RKO (cell line): ENCODE results near the gene ANO2.

Experiments
- DNase-seq: peaks from one replicate; pipeline ENCODE4 v3.0.0-alpha.2; 2016; ENCODE audit warnings: low spot score

Gene ANO2

DNA sequence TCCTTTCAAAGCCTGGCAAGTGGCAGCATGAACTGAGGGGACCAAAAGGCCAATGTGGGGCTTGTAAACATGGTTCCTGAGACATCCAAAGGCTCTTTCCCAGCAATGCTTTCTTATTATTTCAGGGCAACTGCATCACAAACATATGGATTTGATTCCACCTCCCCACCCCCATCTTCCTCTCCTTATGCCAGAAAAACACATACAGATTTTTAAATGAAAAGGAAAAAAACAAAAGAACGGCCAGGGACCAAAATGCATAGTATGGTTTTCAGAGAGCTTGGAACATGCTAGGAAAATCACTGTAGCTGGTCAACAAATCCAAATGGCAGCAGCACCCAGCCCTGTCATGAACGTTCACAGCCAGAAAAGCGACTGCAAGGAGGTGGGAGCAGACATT is 167.6 kb downstream of the ANO2 start:
- no peak for DNase-seq

DNA sequence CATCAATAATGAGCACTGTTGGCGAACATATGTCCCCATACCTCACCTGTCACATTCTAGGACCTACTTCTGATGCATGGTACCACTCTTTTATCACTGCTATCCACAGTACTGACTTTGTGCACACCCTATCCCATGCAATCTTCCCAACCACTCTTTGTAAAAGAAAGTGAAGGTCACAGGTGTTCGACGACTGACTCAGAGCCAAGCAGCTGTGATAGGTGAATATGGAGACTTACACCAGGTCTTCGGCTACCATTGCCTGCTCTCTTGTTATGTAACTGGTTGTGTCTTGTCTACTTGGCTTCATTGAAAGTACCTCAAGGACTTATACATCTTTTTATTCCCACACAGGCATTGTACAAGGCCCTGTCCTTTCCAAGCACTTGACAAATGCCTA is 169.0 kb downstream of the ANO2 start:
- DNase-seq = no peak

DNA sequence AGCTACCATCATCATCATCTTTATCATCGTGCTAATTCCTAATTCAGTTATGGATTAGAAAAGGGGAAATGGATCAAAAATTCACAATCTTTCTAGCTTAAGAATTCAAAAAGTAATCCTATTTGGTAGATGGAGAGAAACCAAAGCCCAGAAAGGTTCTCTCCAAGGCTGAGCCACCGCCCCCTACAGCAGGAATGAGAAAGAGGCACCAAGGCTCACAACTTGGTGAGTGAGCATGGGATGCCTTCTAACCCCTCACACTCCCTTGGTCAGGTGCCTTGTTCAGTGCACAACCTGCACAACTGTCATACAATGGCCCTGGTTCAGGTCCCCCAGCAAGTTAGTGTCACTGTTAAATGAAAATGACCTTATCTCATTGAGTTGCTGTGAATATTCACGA is 171.5 kb downstream of the ANO2 start:
- no peak for DNase-seq

DNA sequence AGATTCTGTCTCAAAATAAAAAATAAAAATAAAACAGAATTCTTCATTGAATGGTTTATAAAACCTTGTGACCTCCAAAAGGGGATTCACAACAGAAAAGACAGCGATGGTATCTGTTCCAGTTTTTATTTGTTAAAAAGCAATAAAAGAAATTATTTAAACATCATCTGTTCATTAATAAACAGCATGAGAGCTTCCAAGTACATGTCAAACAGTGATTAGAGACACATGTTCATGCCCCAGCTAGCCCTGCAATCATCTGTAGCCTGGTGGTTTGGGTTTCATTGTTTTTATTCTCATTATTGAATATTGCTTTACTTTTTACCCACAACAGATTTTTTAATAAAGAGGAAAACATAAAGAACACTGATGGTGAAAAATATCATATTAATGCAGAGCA is 173.3 kb downstream of the ANO2 start:
- no peak for DNase-seq

DNA sequence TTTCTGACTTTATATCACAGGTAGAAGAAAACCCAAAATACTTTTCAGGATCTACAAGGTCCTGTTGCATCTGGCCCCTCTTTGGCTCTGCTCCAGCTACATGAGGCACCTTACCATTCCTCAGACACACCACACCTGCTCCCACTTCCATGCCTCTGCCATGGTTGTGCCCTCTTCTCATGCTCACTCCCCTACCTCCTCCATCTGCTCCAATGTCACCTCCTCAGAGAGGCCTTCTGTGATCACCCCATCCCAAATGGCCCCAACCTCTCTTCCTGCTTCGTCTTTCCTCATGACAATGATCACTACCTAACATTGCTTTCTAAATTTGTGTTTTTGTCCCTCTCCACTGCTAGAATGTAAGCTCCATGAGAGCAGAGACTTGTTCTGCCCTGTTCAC is 174.3 kb downstream of the ANO2 start:
- DNase-seq = no peak

DNA sequence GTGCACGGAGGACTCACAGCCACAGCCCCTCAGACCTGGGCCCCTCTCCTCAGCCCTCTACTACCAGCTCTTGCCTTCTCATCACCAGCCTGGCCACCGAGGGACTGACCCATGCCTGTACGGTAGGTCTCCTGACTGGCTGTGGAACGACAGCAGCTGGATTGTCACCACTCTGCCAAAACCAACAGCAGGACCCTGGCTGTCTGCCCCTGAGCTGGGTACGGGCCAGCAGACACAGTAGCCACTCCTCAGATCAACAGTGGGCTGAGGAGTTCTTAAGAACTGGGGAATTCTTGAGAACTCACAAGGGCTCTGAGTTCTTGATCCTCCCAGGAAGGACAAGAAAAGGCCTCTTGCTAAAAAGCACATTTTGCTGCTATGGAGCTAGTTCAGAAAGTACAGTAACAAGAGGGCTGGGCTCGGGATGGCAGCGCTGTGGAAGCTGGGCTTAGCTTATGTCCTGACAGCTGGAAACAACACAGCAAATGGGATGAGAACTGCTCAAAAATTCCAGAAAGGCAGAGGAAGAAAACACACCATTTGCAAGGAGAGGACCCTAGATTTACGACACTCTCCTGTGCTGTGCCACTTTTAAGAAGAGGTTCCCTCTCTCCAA is 176.4 kb downstream of the ANO2 start:
- DNase-seq = no peak

DNA sequence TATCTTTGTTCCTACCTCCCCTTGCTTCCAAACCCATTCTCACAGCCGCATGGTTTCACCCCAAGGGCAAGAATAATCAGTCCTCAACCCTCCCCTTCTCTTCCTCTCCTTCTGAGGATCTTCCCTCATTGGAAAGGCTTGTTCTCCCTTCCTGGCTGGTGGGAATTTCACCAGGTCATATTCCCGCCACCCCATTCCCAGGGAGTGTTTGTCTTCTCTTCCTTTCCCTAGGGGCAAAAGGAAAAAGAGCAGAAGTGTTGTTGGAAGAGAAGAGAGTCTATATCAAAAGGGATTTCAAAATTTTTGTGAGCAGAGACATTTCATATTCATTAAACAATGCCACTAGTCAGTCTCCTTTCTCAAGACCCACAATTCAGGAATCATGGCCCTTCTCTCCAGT is 176.9 kb downstream of the ANO2 start:
- no peak for DNase-seq

DNA sequence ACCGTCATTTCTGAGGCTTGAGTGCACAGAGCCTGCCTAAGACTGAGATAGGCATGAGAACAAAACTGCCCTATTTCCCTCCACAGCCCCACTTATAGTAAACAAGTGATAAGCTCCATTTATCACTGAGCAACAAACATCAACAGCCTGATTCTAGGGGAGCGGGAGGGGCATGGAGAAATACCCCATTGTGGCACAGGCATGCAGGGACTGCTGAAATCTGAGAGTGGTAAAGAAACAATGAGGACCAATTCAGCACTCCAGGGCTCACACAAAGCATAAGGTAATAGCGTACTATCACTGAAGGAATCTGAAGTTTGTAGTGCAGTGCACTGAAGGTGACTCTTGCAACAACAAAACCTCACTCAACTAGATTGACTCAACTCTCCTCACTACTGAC is 186.7 kb downstream of the ANO2 start:
- DNase-seq = no peak

DNA sequence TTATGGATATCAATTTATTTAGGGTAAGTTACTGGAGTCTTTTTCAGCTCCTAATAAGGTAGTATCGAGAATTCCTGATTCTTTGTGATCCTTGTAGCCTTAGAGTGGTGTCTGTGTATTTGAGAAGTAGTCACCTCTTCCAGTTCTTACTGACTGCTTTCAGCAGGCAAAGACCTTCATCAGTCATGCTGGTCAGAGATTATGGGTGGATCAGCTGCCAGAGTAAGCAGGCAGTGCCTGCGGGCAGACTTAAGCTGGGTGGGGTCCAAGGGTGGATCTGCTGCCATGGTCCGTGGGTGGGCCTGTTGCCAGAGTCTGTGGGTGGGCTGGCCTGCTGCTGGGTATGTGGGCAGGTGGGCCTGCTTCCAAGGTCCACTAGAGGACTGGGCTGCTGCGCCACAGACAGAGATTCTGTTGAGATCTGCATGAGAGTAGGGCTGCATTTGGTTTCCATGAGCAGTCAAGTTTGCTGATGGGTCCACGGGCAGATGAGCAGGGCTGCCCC is 188.7 kb downstream of the ANO2 start:
- no peak for DNase-seq

DNA sequence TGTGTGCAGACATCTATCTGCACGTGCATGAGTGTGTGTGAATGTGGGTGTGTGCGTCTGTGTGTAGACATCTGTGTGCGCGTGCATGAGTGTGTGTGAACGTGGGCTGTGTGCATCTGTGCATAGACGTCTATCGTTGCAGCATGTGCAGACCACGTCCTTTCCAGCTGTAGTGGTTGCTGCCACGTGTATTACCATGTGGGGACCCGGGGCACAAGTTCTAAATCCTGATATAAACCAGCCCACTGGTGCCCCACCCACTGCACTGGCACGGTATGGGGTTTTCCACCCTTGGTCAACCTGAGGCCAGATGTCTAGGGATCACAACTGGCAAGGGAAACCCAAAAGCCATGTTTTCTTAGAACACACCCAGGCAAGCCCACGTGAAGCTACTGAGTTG is 197.0 kb downstream of the ANO2 start:
- DNase-seq = no peak

DNA sequence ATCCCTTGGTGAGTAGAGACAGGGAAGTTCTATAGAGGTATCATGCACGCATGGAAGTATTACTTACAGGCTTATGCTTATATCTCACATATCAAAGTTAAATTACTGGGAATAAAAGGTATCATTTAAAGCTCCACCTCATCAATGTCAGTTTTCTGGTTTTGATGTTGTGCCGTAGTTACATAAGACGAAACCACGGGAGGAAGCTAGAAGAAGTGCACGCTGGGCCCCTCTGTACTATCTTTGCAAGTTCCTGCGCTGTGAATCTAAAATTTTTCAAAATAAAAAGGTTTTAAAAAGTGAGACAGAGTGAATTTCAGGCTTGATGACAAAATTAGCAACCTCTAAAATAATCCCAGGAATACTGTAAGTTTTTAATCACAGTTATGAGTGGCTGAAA is 198.1 kb downstream of the ANO2 start:
- DNase-seq = no peak

GRCh38 chr12:5746036-5746908 is 198.8 kb downstream of the ANO2 start:
- no peak for DNase-seq

GRCh38 chr12:5745251-5745888 is 199.7 kb downstream of the ANO2 start:
- peak; percentile 59 for DNase-seq

DNA sequence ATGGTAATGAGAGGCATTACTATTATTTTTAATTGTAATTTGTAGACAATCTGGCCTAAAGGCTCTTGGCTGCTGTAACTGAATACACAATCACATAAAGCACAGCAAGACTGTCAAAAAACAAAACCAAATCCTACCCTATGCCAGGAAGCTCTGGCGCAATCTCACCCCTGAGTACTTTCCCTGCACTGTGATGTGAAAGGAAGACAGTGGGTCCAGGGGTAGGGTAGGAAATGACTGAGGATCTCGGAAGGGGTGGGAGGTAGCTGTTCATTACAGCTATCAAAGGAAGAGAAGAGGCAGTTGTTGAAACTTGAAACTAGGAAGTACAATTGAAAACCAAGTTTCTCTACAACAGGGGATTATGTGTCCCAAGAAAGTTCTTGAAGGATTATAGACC is 202.8 kb downstream of the ANO2 start:
- no peak for DNase-seq

DNA sequence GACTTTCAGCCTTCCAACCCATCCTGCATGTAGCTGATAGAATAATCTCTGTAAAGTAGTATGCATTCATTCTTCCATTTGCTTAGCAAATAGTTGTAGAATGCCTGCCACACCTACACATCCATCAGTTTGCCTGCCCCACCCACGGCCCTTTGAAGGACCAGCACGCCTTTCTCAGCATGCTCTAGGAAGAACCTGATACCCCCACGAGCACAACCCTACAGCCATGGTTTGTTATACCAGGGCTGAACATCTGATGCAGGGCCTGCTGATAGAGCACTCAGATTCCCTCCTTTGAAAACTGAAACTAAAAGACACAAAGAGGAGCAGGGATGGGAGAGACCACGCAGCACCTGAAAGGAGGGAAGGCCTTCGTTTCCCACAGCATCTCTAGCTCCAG is 205.1 kb downstream of the ANO2 start:
- no peak for DNase-seq

DNA sequence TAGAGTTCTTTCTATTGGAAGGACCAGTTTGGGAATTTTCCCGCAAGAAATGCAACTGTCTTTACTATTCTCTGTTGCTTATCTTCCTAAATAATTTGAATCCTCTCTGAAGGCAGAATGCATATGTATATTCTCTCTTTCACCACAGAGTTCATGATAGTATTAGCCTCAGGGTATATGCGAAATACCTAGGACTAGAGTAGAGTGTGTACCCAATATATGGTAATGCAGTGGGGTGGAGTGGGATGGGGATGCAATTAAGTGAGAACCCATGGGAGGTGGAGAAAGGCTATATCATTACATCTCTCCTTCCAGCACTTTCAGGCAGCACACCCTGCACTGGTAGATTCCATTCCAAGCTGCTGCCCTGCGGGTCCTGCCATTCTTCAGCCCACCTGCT is 207.3 kb downstream of the ANO2 start:
- no peak for DNase-seq

GRCh38 chr12:5736527-5736926 is 208.5 kb downstream of the ANO2 start:
- no peak for DNase-seq

GRCh38 chr12:5736016-5736415 is 209.0 kb downstream of the ANO2 start:
- DNase-seq = no peak

DNA sequence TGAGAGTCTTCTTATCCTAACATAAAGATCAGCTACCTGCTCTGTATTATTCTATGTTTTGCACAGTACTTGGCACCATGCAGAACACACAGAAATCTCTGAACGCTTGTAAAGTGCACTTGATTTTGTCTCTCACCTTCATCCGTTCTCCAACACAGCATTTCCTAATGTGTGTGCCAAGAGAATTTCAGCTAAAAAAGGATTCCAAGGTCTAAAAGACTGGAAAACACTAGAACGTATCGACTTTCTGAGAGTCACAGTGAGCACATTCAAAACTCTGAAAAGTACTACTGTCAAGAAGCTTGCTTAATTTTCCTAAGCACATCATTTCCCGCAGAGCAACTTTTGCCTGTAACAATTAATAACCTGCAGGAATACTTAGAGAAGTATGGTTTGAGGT is 211.1 kb downstream of the ANO2 start:
- no peak for DNase-seq

DNA sequence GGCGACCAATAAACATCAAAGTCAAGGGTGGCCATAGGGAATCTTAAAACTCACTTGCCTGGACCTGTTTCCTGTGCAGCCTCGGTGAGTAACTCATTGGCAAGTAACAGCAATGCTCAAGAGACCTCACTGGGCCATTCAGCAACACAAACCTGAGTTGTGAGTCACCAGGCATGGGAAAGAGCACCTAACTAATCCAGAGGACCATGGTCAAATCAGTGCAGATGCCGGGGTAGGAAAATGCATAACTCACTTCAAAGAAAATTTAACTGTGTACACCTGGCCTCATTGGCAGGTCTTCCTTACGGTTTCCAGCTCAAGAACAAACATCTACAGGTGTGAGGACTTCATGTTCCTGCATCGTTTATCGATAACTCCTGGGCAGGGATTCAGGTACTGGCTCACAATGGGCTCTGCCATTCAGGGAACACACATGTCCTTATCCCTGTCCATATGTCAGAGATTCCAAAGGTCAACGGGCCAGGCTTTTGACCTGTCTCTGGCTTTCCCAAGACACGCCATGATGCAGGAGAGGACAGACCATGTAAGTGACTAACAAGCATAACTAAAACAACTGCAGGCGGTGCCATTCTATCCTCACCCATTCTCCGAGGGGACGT is 211.8 kb downstream of the ANO2 start:
- no peak for DNase-seq

DNA sequence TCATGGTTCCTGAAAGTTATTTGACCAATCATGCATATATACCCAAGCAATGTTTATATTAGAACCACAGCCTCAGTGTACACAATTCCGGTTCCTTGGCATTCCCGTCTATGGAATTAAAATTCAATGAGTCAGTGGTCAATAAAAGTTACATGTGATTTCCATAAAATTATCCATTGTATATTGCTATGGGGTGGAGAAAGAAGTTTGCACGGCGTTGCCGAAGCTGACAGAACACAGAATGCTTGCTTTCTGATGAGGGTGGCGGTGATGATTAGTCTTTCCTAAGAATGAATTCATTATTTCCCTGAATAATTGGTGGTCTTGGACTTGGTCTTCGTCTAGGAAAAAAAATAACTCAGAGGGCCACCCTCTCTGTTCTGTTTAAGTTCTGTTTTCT is 214.1 kb downstream of the ANO2 start:
- DNase-seq = no peak

GRCh38 chr12:5723711-5724252 is 221.3 kb downstream of the ANO2 start:
- DNase-seq = no peak
